GM12878 (cell line): Measurements from ENCODE around the gene PLPP7. TPM values are rescaled to one million over a fixed set of nuclear protein-coding genes. Genes with fewer than 3 reads are reported as not detected.

Source experiments
- ATAC-seq: fragments of 200-7000 bp; cut with Tn5 transposase; 3 replicates; pipeline ENCODE4 v1.9.1; 2020; ENCODE audit warnings: mild to moderate bottlenecking, moderate library complexity
- BruUV-seq: library from RNA; stranded (reverse); fragments of 400-500 nt; replicated peaks from 2 replicates; lab custom pipeline; 2021; lab: Mats Ljungman, UMichigan
- CTCF ChIA-PET: fragments of 300-600 bp; sonication (Branson Sonifier 250); formaldehyde crosslinking; extraction: SDS; loops from one replicate; lab custom pipeline; 2021; ENCODE audit warnings: inconsistent platforms; lab: Yijun Ruan, JAX
- POLR2A ChIA-PET: fragments of 350-600 bp; formaldehyde crosslinking; extraction: SDS; loops from one replicate; lab custom pipeline; 2021; ENCODE audit warnings: inconsistent platforms; lab: Charles Lee
- RAD21 ChIA-PET: fragments of 300-600 bp; sonication (Branson Sonifier 250); formaldehyde crosslinking; loops from one replicate; lab custom pipeline; 2023; ENCODE audit warnings: antibody characterized with exemption; ENCODE audit not compliant: unreplicated experiment; lab: Charles Lee
- SMC1A ChIA-PET: fragments of 300-600 bp; sonication (Branson Sonifier 250); formaldehyde crosslinking; loops from one replicate; lab custom pipeline; 2023; ENCODE audit not compliant: unreplicated experiment, uncharacterized antibody; lab: Charles Lee
- DNase-seq: peaks from one replicate; pipeline ENCODE4 v3.0.0-alpha.2; 2011; ENCODE audit warnings: low read depth, low spot score
- FAIRE-seq: peaks from 3 replicates; lab custom pipeline; 2011; peaks lifted over from hg19 to GRCh38; lab: Jason Lieb, UNC
- H2AFZ ChIP-seq: 2 replicates; pipeline ENCODE4 v1.6.0; 2011; ENCODE audit warnings: low read depth, low read length, control low read depth; ENCODE audit not compliant: control insufficient read depth
- H3K27ac ChIP-seq: 2 replicates; pipeline ENCODE4 v1.5.1; 2011; ENCODE audit warnings: control low read depth; ENCODE audit not compliant: control insufficient read depth, insufficient read depth
- H3K27me3 ChIP-seq, 2 experiments: replicated peaks in 1 of 2; 2 replicates each; pipeline versions ENCODE4 v1.6.0 to v1.6.1; 2011; ENCODE audit warnings: low read length in 1 of 2; ENCODE audit not compliant: control insufficient read depth in 2 of 2, insufficient read depth in 2 of 2
- H3K36me3 ChIP-seq, 2 experiments: 2 replicates each; pipeline ENCODE4 v1.5.1; 2011; ENCODE audit warnings: low read length in 1 of 2; ENCODE audit not compliant: control insufficient read depth in 2 of 2, insufficient read depth in 2 of 2
- H3K4me1 ChIP-seq: 2 replicates; pipeline ENCODE4 v1.6.1; 2011; ENCODE audit warnings: mild to moderate bottlenecking, low read length, moderate library complexity, mixed read lengths; ENCODE audit not compliant: control insufficient read depth, insufficient read depth
- H3K4me2 ChIP-seq: 2 replicates; pipeline ENCODE4 v1.6.0; 2011; ENCODE audit warnings: control low read depth; ENCODE audit not compliant: control insufficient read depth, insufficient read depth
- H3K4me3 ChIP-seq: fragments of 200-600 bp; sonication (generic); 2 replicates; pipeline ENCODE4 v1.5.1; 2016
- H3K79me2 ChIP-seq: 2 replicates; pipeline ENCODE4 v1.6.0; 2011; ENCODE audit warnings: low read length; ENCODE audit not compliant: control insufficient read depth, insufficient read depth
- H3K9ac ChIP-seq: 2 replicates; pipeline ENCODE4 v1.8.0; 2011; ENCODE audit warnings: low read length, control low read depth, mixed read lengths; ENCODE audit not compliant: control insufficient read depth, insufficient read depth
- H3K9me3 ChIP-seq: replicated peaks from 3 replicates; pipeline ENCODE4 v1.5.1; 2011; ENCODE audit warnings: mild to moderate bottlenecking, low read length; ENCODE audit not compliant: control insufficient read depth, insufficient read depth
- H4K20me1 ChIP-seq: 2 replicates; pipeline ENCODE4 v1.6.0; 2011; ENCODE audit not compliant: control insufficient read depth, insufficient read depth
- BHLHE40 ChIP-seq, 2 experiments: fragments of 450-650 bp in 1 of 2; IDR thresholded peaks; 2 replicates each; pipeline ENCODE4 v1.6.1; 2011 to 2017; ENCODE audit warnings: low read depth in 2 of 2, borderline replicate concordance in 1 of 2, improper control_type of control experiment in 1 of 2, low read length in 1 of 2, mild to moderate bottlenecking in 1 of 2
- BRCA1 ChIP-seq: IDR thresholded peaks from 2 replicates; pipeline ENCODE4 v1.6.1; 2011; ENCODE audit warnings: low read depth, low read length, improper control_type of control experiment
- E2F4 ChIP-seq: IDR thresholded peaks from 2 replicates; pipeline ENCODE4 v1.6.1; 2012; ENCODE audit warnings: low read depth, low read length, improper control_type of control experiment
- ETV6 ChIP-seq, 2 experiments: fragments of 450-650 bp in 1 of 2; IDR thresholded peaks in 1 of 2; conservative IDR thresholded peaks in 1 of 2; 2 replicates each; pipeline ENCODE4 v1.6.1; 2014; ENCODE audit warnings: antibody characterized with exemption in 1 of 2, borderline replicate concordance in 1 of 2, low read depth in 1 of 2, mild to moderate bottlenecking in 1 of 2, moderate library complexity in 1 of 2
- NR2C1 ChIP-seq: fragments of 450-650 bp; IDR thresholded peaks from 2 replicates; pipeline ENCODE4 v1.6.1; 2017; ENCODE audit warnings: antibody characterized with exemption, mild to moderate bottlenecking, moderate library complexity
- POLR2A ChIP-seq: IDR thresholded peaks from 2 replicates; pipeline ENCODE4 v1.6.1; 2011; ENCODE audit warnings: low read depth, mild to moderate bottlenecking, low read length
- RAD51 ChIP-seq: fragments of 450-650 bp; IDR thresholded peaks from 2 replicates; pipeline ENCODE4 v1.6.1; 2016; ENCODE audit warnings: moderate library complexity, mild to moderate bottlenecking, inconsistent platforms
- TAF1 ChIP-seq: IDR thresholded peaks from 2 replicates; pipeline ENCODE4 v1.6.1; 2011; ENCODE audit warnings: mild to moderate bottlenecking, low read depth, low read length, borderline replicate concordance
- USF1 ChIP-seq: IDR thresholded peaks from 2 replicates; pipeline ENCODE4 v1.6.1; 2011; ENCODE audit warnings: borderline replicate concordance, low read depth, mild to moderate bottlenecking, moderate library complexity, mixed read lengths, low read length; ENCODE audit not compliant: insufficient read depth; ENCODE audit errors: extremely low read length
- ZBED1 ChIP-seq: IDR thresholded peaks from 2 replicates; pipeline ENCODE4 v1.6.1; 2016; ENCODE audit warnings: borderline replicate concordance
- WGBS: methylation state at CpG from one replicate; pipeline ENCODE4 v1.1.6; 2016; ENCODE audit warnings: low lambda C conversion rate; ENCODE audit not compliant: insufficient replicate concordance, insufficient coverage; ENCODE audit errors: missing lambda C conversion rate; 5-methylcytosine and 5-hydroxymethylcytosine counted together
- in situ Hi-C: fragments of 300-500 bp; cut with MboI; formaldehyde crosslinking; loops from 9 replicates; pipeline ENCODE4 v1.14.3; 2018; ENCODE audit warnings: mixed read lengths
- intact Hi-C: fragments of 100-400 bp; cut with micrococcal nuclease; formaldehyde crosslinking; loops from one replicate; pipeline ENCODE4 v1.14.2; 2022; ENCODE audit not compliant: unreplicated experiment
- polyA plus RNA-seq, 11 experiments: library from polyadenylated mRNA; depleted of rRNA in 4 of 11; unstranded in 6 of 11; stranded (reverse) in 5 of 11; fragments of >200 nt; fragmentation: Nextera tagmentation in 4 of 11; fragmentation: Illumina TruSeq in 1 of 11; extraction: Ambion mirVana in 4 of 11; extraction: Trizol in 1 of 11; gene quantifications; 1 replicate in 1 of 11; 2 replicates in 10 of 11; pipeline versions ENCODE4 v1.2.1 to v1.2.3, GENCODE V29; 2011 to 2016; ENCODE audit warnings: inconsistent platforms in 2 of 11, missing spikeins in 2 of 11, low read depth in 1 of 11
- total RNA-seq, 4 experiments: library from RNA; depleted of rRNA in 3 of 4; stranded (reverse); fragments of >200 nt in 3 of 4; fragmentation: Illumina TruSeq in 1 of 4; extraction: Trizol in 1 of 4; gene quantifications; 2 replicates each; pipeline versions ENCODE4 v1.2.1 to v1.2.3, GENCODE V29; 2013 to 2021
- TF ChIP-seq, protein P1 (sequence below): fragments of 450-650 bp; IDR thresholded peaks from 2 replicates; pipeline ENCODE4 v1.6.1; 2017; ENCODE audit warnings: low read depth, mild to moderate bottlenecking, moderate library complexity
- TF ChIP-seq, protein P2 (sequence below): fragments of 450-650 bp; IDR thresholded peaks from 2 replicates; pipeline ENCODE4 v1.6.1; 2016; ENCODE audit warnings: mild to moderate bottlenecking
- TF ChIP-seq, protein P3 (sequence below): fragments of 450-650 bp; formaldehyde crosslinking; IDR thresholded peaks from 2 replicates; pipeline ENCODE4 v1.4.0; 2022; ENCODE audit warnings: mild to moderate bottlenecking, moderate library complexity

PLPP7 gene
- total and polyA plus RNA-seq, 10 of the 15 experiments (the other 5 are each of a cell fraction or from before 2014, with no cell fraction given) = 0.05 to 1.0 (median 0.40) TPM; not detected in 3

GRCh38 chr9:131274674-131275331 is 14.7 kb upstream of the PLPP7 start:
- peak; percentile 58 for ATAC-seq
- POLR2A ChIA-PET = interaction anchor here (0.6 to 11.3 kb wide), 6 partner anchors 21 to 1080 kb away, joined by 3 to 267 read pairs (median 6); partner anchors contain the start of gene SETX
- Histone ChIP-seq H3K4me2 (peak overlapping the region; percentile 100), H3K9ac (peak overlapping the region; percentile 97), H3K36me3 (no peaks in the 10 kb centered on the region), H3K27ac (peak overlapping the region; percentile 99), H3K9me3 (no peaks in the 10 kb centered on the region), H4K20me1 (no peaks in the 10 kb centered on the region), H2AFZ (peak overlapping the region; percentile 18; the same call in 1 of the 2 replicates), H3K4me3 (peak overlapping the region; percentile 99), H3K4me1 (peaks cover 34% of the 10 kb centered on the region), H3K27me3 (no peaks in the 10 kb centered on the region), H3K79me2 (peaks cover 73% of the 10 kb centered on the region)
- RAD21 ChIA-PET = interaction anchor here (0.8 to 11.6 kb wide), 7 partner anchors 10 to 433 kb away, joined by 3 to 181 read pairs (median 5); no protein-coding TSS in a partner anchor
- under 1% methylated on average over 18 of the region's 18 CpGs for WGBS
- SMC1A ChIA-PET = interaction anchor here (0.6 to 7.9 kb wide), 10 partner anchors 20 to 411 kb away, joined by 3 to 154 read pairs (median 3); no protein-coding TSS in a partner anchor
- CTCF ChIA-PET = interaction anchor here (0.7 to 9.8 kb wide), 8 partner anchors 11 to 219 kb away, joined by 3 to 151 read pairs (median 7); no protein-coding TSS in a partner anchor
- DNase-seq = no peak
- intact Hi-C loops (loop anchor here (1.0 to 5.0 kb wide), 4 partner anchors 62 to 148 kb away; partner anchors contain the start of genes NUP214 and PRRC2B), in situ Hi-C loops (loop anchor here (25.0 kb wide), 2 partner anchors 1438 to 1862 kb away; partner anchors contain the start of genes C9orf78 and USP20)
- no peak for FAIRE-seq
- BruUV-seq = no TSS peak
- TF ChIP-seq, protein P1, sequence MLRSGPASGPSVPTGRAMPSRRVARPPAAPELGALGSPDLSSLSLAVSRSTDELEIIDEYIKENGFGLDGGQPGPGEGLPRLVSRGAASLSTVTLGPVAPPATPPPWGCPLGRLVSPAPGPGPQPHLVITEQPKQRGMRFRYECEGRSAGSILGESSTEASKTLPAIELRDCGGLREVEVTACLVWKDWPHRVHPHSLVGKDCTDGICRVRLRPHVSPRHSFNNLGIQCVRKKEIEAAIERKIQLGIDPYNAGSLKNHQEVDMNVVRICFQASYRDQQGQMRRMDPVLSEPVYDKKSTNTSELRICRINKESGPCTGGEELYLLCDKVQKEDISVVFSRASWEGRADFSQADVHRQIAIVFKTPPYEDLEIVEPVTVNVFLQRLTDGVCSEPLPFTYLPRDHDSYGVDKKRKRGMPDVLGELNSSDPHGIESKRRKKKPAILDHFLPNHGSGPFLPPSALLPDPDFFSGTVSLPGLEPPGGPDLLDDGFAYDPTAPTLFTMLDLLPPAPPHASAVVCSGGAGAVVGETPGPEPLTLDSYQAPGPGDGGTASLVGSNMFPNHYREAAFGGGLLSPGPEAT = no peak
- TF ChIP-seq TAF1 (0 out of 2 replicates have a peak, but pooled peaks have one; percentile 17), ZBED1 (0 out of 2 replicates have a peak, but pooled peaks have one; percentile 3), E2F4 (no peak), BHLHE40 (IDR thresholded peaks at IDR 0.05; ENCODE audit: borderline replicate concordance in 1 of 2, low read depth in 2 of 2, low read length in 1 of 2) (peak in 1 of 2 experiments; percentile 58; a peak in 1 of 4 replicates), BRCA1 (no peak), ETV6 (conservative IDR thresholded peaks at IDR 0.05 in 1 of 2, IDR thresholded peaks at IDR 0.05 in 1 of 2; ENCODE audit: borderline replicate concordance in 1 of 2, low read depth in 1 of 2) (no peak), USF1 (peak; percentile 57), RAD51 (peak; percentile 91), POLR2A (peak; percentile 71), NR2C1 (no peak)
- TF ChIP-seq, protein P2, sequence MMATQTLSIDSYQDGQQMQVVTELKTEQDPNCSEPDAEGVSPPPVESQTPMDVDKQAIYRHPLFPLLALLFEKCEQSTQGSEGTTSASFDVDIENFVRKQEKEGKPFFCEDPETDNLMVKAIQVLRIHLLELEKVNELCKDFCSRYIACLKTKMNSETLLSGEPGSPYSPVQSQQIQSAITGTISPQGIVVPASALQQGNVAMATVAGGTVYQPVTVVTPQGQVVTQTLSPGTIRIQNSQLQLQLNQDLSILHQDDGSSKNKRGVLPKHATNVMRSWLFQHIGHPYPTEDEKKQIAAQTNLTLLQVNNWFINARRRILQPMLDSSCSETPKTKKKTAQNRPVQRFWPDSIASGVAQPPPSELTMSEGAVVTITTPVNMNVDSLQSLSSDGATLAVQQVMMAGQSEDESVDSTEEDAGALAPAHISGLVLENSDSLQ = peak; percentile 53
- TF ChIP-seq, protein P3, sequence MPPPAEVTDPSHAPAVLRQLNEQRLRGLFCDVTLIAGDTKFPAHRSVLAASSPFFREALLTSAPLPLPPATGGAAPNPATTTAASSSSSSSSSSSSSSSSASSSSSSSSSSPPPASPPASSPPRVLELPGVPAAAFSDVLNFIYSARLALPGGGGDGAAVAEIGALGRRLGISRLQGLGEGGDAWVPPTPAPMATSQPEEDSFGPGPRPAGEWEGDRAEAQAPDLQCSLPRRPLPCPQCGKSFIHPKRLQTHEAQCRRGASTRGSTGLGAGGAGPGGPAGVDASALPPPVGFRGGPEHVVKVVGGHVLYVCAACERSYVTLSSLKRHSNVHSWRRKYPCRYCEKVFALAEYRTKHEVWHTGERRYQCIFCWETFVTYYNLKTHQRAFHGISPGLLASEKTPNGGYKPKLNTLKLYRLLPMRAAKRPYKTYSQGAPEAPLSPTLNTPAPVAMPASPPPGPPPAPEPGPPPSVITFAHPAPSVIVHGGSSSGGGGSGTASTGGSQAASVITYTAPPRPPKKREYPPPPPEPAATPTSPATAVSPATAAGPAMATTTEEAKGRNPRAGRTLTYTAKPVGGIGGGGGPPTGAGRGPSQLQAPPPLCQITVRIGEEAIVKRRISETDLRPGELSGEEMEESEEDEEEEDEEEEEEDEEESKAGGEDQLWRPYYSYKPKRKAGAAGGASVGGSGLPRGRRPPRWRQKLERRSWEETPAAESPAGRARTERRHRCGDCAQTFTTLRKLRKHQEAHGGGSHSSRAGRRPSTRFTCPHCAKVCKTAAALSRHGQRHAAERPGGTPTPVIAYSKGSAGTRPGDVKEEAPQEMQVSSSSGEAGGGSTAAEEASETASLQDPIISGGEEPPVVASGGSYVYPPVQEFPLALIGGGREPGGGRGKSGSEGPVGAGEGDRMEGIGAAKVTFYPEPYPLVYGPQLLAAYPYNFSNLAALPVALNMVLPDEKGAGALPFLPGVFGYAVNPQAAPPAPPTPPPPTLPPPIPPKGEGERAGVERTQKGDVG (CRISPR knock-in tag) = no peak
